ENCODE results near the gene TKTL2.
"Not testable (repeated sequence)": the region's sequence is repeated elsewhere in the genome, so short reads cannot be mapped to it uniquely, and the experiment has no call there.

The TKTL2 gene

GRCh38 chr4:163448540-163449203, 24.9 kb downstream of the TKTL2 start:
- peak; percentile 56 for DNase-seq (ENCODE audit: low read depth)
- TF ChIP-seq CTCF (IDR thresholded peaks at IDR 0.05; ENCODE audit: low read length, missing control alignments) = no peak
- H3K4me3 ChIP-seq (replicated peaks; ENCODE audit: low read depth, low read length) = no peak overlapping the region

GRCh38 chr4:163447481-163447880, 26.1 kb downstream of the TKTL2 start:
- H3K4me3 ChIP-seq (replicated peaks; ENCODE audit: low read depth, low read length) = no peak overlapping the region
- peak; percentile 43 for DNase-seq (ENCODE audit: low read depth)
- no peak for TF ChIP-seq CTCF (IDR thresholded peaks at IDR 0.05; ENCODE audit: low read length, missing control alignments)

GRCh38 chr4:163447023-163447422, 26.5 kb downstream of the TKTL2 start:
- not testable (repeated sequence) for DNase-seq (ENCODE audit: low read depth); H3K4me3 ChIP-seq (replicated peaks; ENCODE audit: low read depth, low read length)

GRCh38 chr4:163440040-163440439, 33.5 kb downstream of the TKTL2 start:
- H3K4me3 ChIP-seq (replicated peaks; ENCODE audit: low read depth, low read length) = no peak overlapping the region
- no peak for DNase-seq (ENCODE audit: low read depth)
- TF ChIP-seq CTCF (IDR thresholded peaks at IDR 0.05; ENCODE audit: low read length, missing control alignments) = no peak
